LNCAP (cell line): ENCODE measurements around the gene DUS1L.

Experiments used
- CTCF ChIP-seq: fragments of 450-650 bp; IDR thresholded peaks from 2 replicates; pipeline ENCODE4 v1.5.1; 2017; ENCODE audit warnings: mild to moderate bottlenecking

DUS1L gene

GRCh38 chr17:82039695-82040299 is 25.8 kb downstream of the DUS1L start:
- no peak for TF ChIP-seq CTCF

- TF ChIP-seq CTCF = no peak
Measured at GRCh38 chr17:82037889-82038195, 27.8 kb downstream of the DUS1L start.

- peak; percentile 85 for TF ChIP-seq CTCF
Measured at GRCh38 chr17:82037092-82037888, 28.3 kb downstream of the DUS1L start, which contains the start of gene DCXR. TSS of gene DCXR (minus strand) at chr17:82037697. CDS start at chr17:82037682, 15 bp downstream.

- no peak for TF ChIP-seq CTCF
Measured at GRCh38 chr17:82036634-82037091, 28.9 kb downstream of the DUS1L start.

GRCh38 chr17:82035956-82036633 is 29.5 kb downstream of the DUS1L start:
- TF ChIP-seq CTCF = no peak

- no peak for TF ChIP-seq CTCF
Measured at GRCh38 chr17:82035488-82035887, 30.1 kb downstream of the DUS1L start.

DNA sequence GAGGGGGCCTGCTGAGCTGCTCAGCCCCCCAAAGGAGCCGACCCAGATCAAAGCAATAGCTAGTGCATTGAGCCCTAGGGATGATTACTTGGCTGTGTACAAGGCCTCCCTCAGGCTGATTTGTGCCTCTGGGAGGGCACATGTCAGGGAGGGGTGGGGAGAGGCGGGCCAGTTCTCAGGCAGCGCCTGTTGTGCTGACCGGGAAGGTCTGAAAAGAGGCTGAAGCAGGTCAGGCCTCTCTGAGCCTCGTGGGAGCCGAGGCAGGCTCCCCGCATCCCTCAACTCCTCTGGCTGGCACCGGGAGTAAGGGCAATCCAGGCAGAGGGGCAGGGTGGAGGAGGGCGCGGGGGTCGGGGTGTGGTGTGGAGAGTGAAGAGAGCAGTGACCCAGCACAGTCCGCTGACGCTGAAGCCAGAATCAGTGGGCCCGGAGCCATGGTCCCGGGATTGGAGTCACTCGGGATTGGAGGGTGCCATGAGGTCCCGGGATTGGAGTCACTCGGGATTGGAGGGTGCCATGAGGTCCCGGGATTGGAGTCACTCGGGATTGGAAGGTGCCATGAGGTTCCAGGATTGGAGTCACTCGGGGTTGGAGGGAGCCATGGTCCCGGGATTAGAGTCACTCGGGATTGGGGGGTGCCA is 31.1 kb downstream of the DUS1L start:
- TF ChIP-seq CTCF = no peak
